GM19452 (cell line): Measurements from ENCODE around the gene CCDC24.

Experiments used
- ATAC-seq: cut with Tn5 transposase; IDR thresholded peaks from one replicate; pipeline ENCODE4 v1.9.1; 2021; ENCODE audit not compliant: unreplicated experiment

Gene CCDC24

GRCh38 chr1:44037154-44037553 is 45.8 kb downstream of the CCDC24 start:
- no peak for ATAC-seq

DNA sequence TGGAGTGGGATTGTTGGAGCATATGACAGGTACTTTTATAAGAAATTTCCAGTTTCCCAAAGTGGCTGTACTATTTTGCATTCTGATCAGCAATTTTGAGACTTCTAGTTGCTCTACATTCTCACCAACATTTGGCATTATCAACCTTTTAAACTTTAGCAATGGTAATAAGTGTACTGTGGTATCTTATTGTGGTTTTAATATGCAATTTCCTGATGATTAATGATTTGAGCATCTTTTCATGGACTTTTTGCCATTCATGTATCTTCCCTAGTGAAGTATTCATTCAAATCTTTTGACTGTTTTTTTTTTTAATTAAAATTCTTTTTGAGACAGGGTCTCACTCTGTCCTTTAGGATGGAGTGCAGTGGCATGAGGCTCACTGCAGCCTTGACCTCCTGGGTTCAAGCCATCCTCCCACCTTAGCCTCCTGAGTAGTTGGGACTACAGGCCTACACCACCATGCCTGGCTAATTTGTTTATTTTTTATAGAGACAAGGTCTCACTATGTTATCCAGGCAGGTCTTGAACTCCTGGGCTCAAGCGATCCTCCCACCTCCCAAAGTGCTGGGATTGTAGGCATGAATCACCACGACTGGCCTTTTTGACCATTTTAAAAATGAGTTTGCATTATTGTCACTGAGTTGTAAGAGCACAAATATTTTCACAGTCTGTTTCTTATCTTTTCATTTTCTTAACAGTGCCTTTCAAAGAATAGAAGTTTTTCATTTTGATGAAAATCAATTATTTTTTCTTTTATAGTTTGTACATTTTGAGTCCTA is 47.7 kb downstream of the CCDC24 start:
- ATAC-seq, result no peak

DNA sequence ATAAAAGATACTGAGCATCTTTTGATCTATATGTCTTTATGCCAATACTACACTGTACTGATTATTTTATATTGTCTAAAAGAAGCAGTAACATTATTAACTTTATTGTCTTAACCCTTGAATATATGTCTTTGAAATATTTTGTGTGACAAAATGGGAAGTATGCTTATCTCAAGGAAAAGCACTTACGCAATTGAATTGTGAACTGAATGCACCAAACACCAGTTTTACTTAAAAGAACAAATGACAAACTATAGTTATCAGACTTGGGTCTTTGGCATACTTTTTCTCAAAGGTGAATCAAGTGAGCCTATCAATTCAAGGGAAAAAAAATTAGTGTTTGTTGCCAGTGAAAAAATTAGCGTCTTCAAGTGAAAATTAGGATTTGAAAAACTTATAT is 49.0 kb downstream of the CCDC24 start:
- no peak for ATAC-seq

GRCh38 chr1:44040846-44041245 is 49.4 kb downstream of the CCDC24 start:
- ATAC-seq, result no peak

- no peak for ATAC-seq
Measured at GRCh38 chr1:44043176-44044070, 52.0 kb downstream of the CCDC24 start.

DNA sequence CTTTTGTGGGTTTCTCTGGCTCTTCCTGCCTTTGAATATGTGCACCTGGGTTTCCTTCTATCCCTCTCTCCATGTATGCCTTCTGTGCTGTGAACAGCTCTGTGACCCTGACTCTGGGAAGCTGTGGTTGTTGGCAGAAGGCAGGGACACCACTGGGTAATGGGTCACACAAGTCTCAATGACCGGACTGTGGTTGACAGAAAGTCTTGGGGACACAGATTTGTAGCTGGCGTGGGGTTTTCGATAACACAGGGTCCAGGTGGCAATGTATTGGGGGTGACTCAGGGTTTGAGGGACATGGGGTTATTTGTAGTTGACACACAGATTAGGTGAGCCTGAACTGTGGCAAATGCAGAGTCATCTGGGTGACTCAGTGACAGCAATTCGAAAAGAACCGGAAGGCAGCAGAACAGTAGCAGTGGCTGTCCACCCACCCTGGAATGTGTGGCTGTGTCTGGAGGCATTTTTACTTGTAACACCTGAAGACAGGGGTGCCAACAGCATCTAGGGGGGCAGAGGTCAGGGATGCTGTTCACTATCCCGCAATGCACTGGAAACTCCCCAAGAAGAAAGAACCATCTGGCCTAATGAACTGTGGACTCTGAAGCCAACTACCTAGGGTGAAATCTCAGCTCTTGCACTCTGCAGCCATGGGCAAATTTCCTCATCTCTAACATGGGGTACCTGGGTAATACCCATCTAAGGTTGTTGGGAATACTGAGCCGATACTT is 52.8 kb downstream of the CCDC24 start:
- no peak for ATAC-seq

DNA sequence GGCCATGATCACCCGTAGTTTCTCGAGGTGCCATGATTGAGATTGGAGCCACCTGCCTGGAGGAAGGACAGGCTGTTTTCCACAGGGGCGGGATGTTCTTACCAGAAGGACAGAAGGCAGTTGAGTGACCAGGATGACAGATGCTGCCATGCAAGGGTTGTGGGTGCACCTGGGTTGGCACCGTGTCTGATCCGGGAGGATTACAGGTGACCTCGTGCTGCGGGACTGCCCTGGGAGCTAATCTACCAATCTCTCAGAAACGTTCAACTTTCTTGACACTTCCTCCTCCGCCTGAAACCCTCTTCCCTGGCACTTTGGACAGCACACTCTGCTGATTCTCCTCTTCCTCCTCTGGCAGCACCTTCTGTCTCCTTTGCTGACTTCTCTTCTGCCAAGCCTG is 53.7 kb downstream of the CCDC24 start:
- ATAC-seq, result no peak
